ENCODE results near the gene WDR5B. TPM values are rescaled to one million over a fixed set of nuclear protein-coding genes. Genes with fewer than 3 reads are reported as not detected.

WDR5B gene
- total RNA-seq, 2 donors from 2014 or later = 3.8 to 6.2 TPM

DNA sequence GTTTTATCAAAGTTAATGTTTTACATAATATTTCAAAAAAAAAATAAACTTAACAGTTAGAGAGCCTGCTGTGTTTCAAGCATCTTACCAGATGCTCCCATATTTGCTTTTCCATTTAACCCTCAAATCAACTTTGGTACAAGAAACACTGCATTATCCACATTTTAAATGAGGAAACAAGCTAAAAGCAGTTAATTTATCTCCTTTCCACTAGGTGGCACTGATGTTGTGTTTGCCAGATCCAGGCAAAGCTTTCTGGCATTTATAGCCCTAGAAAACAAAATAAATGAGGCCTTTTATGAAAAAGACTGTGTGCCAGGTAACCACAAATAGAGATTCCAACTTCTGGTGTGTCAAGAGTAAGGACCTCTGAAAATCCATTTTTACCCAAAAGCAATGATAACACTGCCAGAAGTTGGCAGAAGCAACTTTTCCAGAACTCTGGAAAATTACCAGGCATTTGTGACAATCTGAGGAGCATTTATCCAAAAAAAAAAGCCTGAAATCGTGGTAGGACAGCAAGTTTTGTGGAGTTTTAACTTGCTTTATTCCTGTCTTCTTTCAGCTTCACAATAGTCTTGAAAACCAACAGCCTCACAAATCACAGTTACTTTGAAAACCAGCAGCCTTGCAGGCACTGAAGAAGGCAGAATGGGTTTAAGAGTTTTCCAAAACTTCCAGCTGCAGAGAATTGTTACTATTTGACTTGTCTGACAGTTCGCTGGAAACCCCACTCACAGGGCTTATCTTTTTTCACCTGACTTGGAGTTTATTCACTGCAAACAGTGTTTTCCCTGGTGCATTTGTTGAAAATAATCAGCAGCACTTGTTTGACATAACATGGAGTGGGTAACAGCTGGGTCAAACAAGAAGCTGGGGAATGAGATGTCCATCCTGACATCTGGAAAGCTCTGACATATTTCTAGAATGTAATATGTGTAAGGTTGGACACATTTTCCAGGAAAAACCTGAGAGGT is 22.7 kb downstream of the WDR5B start:
- DNase-seq (ENCODE audit: low spot score) = no peak
- no peak for ATAC-seq (ENCODE audit: insufficient number of reproducible peaks, low FRiP score, low read depth)
- TF ChIP-seq, protein P1, sequence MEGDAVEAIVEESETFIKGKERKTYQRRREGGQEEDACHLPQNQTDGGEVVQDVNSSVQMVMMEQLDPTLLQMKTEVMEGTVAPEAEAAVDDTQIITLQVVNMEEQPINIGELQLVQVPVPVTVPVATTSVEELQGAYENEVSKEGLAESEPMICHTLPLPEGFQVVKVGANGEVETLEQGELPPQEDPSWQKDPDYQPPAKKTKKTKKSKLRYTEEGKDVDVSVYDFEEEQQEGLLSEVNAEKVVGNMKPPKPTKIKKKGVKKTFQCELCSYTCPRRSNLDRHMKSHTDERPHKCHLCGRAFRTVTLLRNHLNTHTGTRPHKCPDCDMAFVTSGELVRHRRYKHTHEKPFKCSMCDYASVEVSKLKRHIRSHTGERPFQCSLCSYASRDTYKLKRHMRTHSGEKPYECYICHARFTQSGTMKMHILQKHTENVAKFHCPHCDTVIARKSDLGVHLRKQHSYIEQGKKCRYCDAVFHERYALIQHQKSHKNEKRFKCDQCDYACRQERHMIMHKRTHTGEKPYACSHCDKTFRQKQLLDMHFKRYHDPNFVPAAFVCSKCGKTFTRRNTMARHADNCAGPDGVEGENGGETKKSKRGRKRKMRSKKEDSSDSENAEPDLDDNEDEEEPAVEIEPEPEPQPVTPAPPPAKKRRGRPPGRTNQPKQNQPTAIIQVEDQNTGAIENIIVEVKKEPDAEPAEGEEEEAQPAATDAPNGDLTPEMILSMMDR (IDR thresholded peaks at IDR 0.05) = peak; percentile 65
- Histone ChIP-seq H3K27ac (no peak overlapping the region), H3K27me3 (replicated peaks; ENCODE audit: insufficient read depth) (no peaks in the 10 kb centered on the region), H3K36me3 (no peaks in the 10 kb centered on the region), H3K4me3 (no peak overlapping the region), H3K9me3 (no peaks in the 10 kb centered on the region), H3K4me1 (ENCODE audit: control insufficient read depth in 1 of 2, low read depth in 2 of 2) (no peaks in the 10 kb centered on the region)

DNA sequence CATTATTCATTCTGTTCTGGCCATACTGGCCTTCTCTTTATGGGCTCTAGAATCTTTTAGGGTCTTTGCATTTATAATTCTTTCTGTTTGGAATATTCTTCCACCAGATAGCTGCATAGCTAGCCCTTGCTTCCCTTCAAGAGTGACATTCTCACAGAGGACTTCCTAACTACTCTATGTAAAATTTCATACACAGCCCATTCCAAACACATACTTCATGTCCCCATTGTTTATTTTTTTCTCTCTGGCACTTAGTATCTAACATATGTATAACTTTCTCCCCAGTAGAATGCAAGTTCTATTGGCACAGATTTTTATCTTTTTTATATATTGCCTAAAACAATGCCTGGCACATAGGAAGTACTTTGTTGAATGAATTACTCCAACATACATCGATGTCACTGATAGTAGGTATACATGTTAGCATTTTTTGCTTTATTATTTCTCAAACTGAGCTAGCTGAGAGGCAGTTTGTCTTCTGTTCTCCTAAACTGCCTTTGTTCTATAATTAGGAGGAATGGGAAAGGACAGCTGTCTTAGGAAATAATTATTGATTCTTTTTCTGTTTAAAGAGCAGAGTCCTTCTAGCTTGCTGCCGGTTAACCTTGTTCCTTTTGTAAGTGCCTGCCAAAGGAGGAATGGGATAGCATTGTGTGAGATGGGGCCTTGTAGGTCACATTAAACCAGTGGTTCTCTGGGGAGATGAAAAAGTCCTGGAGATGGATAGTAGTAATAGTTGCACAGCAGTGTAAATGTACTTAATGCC is 24.0 kb downstream of the WDR5B start:
- H3K27ac ChIP-seq = no peak overlapping the region
- no peak for ATAC-seq (ENCODE audit: insufficient number of reproducible peaks, low FRiP score, low read depth)

DNA sequence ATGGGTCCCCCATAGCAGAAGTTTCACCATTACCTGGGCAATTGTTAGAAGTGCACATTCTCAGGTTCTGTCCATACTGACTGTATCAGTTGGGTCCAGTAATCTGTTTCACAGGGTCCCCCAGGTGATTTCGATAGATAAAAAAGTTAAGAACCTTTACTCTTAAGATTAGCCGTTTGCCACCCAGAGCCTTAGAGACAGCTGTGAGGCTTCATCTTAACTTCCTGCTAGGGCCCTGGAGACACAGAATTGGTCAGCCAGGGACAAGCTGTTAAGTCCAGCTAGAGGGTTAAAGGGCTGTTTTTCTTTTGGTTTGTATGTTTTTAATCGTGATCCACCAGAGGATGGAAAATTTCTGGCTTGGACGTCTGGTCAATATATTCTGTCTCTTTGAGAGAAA is 25.2 kb downstream of the WDR5B start:
- no peak for ATAC-seq (ENCODE audit: insufficient number of reproducible peaks, low FRiP score, low read depth)
- H3K36me3 ChIP-seq = no peaks in the 10 kb centered on the region
- TF ChIP-seq, protein P1 (IDR thresholded peaks at IDR 0.05) = no peak

More for the DNA sequence above, 24.0 kb downstream of the WDR5B start:
- Histone ChIP-seq H3K4me3 (no peak overlapping the region), H3K9me3 (no peaks in the 10 kb centered on the region), H3K36me3 (no peaks in the 10 kb centered on the region), H3K4me1 (ENCODE audit: control insufficient read depth in 1 of 2, low read depth in 2 of 2) (no peaks in the 10 kb centered on the region), H3K27me3 (replicated peaks; ENCODE audit: insufficient read depth) (no peaks in the 10 kb centered on the region)
- TF ChIP-seq, protein P1 (IDR thresholded peaks at IDR 0.05) = no peak
- DNase-seq (ENCODE audit: low spot score) = no peak

DNA sequence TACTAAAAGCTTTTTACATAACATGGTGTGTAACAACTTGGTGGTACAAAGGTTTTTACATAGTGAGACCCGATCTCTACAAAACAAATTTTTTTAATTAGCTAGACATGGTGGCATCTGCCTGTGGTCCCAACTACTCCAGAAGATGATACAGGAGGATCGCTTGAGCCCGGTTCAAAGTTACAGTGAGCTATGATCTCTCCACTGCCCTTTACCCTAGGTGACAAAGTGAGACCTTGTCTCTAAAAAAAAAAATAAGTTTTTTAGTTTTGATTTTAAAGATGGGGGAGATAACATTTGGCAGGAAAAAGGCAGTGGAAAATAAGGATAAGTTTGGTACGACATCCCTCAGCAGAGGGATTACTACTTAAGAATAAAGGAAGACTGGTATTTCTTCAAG is 26.0 kb downstream of the WDR5B start:
- Histone ChIP-seq H3K4me3 (no peak overlapping the region), H3K27ac (no peak overlapping the region), H3K9me3 (no peaks in the 10 kb centered on the region), H3K27me3 (replicated peaks; ENCODE audit: insufficient read depth) (no peaks in the 10 kb centered on the region), H3K36me3 (no peaks in the 10 kb centered on the region), H3K4me1 (ENCODE audit: control insufficient read depth in 1 of 2, low read depth in 2 of 2) (peaks cover under 1 to 14% of the 10 kb centered on the region in 2 donors)
- TF ChIP-seq, protein P1 (IDR thresholded peaks at IDR 0.05) = no peak
- ATAC-seq (ENCODE audit: insufficient number of reproducible peaks, low FRiP score, low read depth) = no peak
- no peak for DNase-seq (ENCODE audit: low spot score)

More for the DNA sequence above, 25.2 kb downstream of the WDR5B start:
- Histone ChIP-seq H3K4me1 (ENCODE audit: control insufficient read depth in 1 of 2, low read depth in 2 of 2) (peaks cover 0 to 6% of the 10 kb centered on the region in 2 donors), H3K4me3 (no peak overlapping the region), H3K27me3 (replicated peaks; ENCODE audit: insufficient read depth) (no peaks in the 10 kb centered on the region), H3K27ac (no peak overlapping the region), H3K9me3 (no peaks in the 10 kb centered on the region)
- no peak for DNase-seq (ENCODE audit: low spot score)

DNA sequence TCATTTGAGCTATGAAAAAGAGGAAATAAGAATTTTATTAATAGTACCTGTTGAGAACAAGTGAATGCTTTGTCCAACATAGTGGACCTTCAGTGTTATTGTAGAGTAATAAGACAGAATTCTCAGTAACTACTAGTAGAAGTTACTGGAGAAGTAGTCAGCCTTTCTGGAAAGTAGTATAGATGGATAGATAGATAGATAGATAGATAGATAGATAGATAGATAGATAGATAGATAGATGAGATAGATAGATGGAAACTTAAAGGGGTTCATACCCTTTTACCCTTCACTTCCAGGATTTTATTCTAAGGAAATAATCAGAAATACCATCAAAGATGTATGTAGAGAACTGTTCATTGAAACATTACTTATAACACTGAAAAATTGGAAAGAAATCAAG is 26.7 kb downstream of the WDR5B start:
- H3K9me3 ChIP-seq = no peaks in the 10 kb centered on the region
- H3K4me1 ChIP-seq (ENCODE audit: control insufficient read depth in 1 of 2, low read depth in 2 of 2) = peaks cover 4 to 19% of the 10 kb centered on the region in 2 donors
- no peak overlapping the region for H3K4me3 ChIP-seq
- no peaks in the 10 kb centered on the region for H3K36me3 ChIP-seq
- no peaks in the 10 kb centered on the region for H3K27me3 ChIP-seq (replicated peaks; ENCODE audit: insufficient read depth)
- DNase-seq (ENCODE audit: low spot score) (no peak), ATAC-seq (ENCODE audit: insufficient number of reproducible peaks, low FRiP score, low read depth) (no peak)
- H3K27ac ChIP-seq = no peak overlapping the region
- TF ChIP-seq, protein P1 (IDR thresholded peaks at IDR 0.05) = no peak
